Naive B cell (primary cell): ENCODE measurements around the gene DUS3L. TPM values are rescaled to one million over a fixed set of nuclear protein-coding genes. Genes with fewer than 3 reads are reported as not detected.
A peak's percentile ranks its signal among the peaks of the same experiment; 100 is the strongest.

Experiments used
- ATAC-seq, 2 donors: fragments of 150-1000 bp; cut with Tn5 transposase; 2 replicates each; pipeline ENCODE4 v1.10.0; 2021; ENCODE audit warnings: low read depth in 2 of 2, mild to moderate bottlenecking in 2 of 2, moderate library complexity in 2 of 2
- DNase-seq: peaks from one replicate; pipeline ENCODE4 v3.0.0; 2022
- H3K27ac Mint-ChIP-seq, 6 donors: one replicate each; pipeline ENCODE4 v1.8.0; 2020 to 2022; ENCODE audit warnings: mild to moderate bottlenecking in 6 of 6, mixed read lengths in 6 of 6, moderate library complexity in 5 of 6, inconsistent platforms in 2 of 6
- H3K27me3 Mint-ChIP-seq, 3 donors: one replicate each; pipeline ENCODE4 v1.8.0; 2021 to 2022; ENCODE audit warnings: mixed read lengths in 3 of 3, mild to moderate bottlenecking in 1 of 3
- H3K36me3 Mint-ChIP-seq, 2 donors: one replicate each; pipeline ENCODE4 v1.8.0; 2020 to 2022; ENCODE audit warnings: mixed read lengths in 2 of 2, inconsistent platforms in 1 of 2, mild to moderate bottlenecking in 1 of 2
- H3K4me1 Mint-ChIP-seq, 3 donors: one replicate each; pipeline ENCODE4 v1.8.0; 2020 to 2022; ENCODE audit warnings: mixed read lengths in 3 of 3, inconsistent platforms in 1 of 3, mild to moderate bottlenecking in 1 of 3, moderate library complexity in 1 of 3
- H3K4me3 Mint-ChIP-seq, 8 donors: one replicate each; pipeline ENCODE4 v1.8.0; 2020 to 2022; ENCODE audit warnings: mild to moderate bottlenecking in 8 of 8, mixed read lengths in 8 of 8, moderate library complexity in 8 of 8, inconsistent platforms in 2 of 8
- H3K9me3 Mint-ChIP-seq, 7 donors: one replicate each; pipeline ENCODE4 v1.8.0; 2020 to 2022; ENCODE audit warnings: mixed read lengths in 7 of 7, mild to moderate bottlenecking in 5 of 7, inconsistent platforms in 2 of 7, moderate library complexity in 1 of 7
- polyA plus RNA-seq, 6 donors: library from polyadenylated mRNA; unstranded; fragments of 300-500 nt; fragmentation: Illumina TruSeq; gene quantifications; one replicate each; pipeline ENCODE4 v1.2.3, GENCODE V29; 2021; ENCODE audit warnings: low read depth in 6 of 6

DUS3L gene
- polyA plus RNA-seq, 6 donors from 2014 or later: 27.1 to 45.2 (median 35.5) TPM

DNA sequence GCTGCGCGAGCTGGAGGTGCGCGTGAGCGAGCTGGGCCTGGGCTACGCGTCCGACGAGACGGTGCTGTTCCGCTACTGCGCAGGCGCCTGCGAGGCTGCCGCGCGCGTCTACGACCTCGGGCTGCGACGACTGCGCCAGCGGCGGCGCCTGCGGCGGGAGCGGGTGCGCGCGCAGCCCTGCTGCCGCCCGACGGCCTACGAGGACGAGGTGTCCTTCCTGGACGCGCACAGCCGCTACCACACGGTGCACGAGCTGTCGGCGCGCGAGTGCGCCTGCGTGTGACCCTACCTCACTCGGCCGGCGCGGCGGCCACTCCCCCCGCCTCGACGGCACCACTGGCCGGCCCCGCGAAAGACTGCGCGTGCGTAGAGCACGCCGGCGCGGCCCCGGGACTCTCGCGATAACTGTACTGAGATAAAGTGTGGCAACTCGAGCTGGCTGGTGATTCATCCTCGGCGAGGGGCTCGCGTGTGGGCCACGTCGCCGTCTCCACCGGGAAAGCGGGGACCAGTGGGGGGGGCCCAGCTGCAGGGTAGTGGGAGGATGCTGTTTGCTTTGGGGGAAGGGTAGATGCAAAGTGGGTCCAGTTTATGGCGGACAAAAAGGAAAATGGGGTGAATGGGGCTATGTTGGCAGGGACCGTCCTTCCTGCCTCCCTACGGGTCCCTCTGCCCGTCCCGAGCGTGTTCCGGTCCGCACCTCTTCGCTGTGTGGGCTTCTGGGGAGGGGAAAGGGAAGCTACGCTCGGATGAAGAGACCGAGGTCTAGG, 37.1 kb upstream of the DUS3L start:
- Mint-ChIP-seq H3K4me1 (peaks cover 14 to 23% (median 18%) of the 10 kb centered on the region in 3 donors), H3K27me3 (peaks cover 3 to 27% (median 8%) of the 10 kb centered on the region in 3 donors), H3K27ac (peak overlapping the region; percentile 66 to 96 (median 90)), H3K36me3 (no peaks in the 10 kb centered on the region), H3K9me3 (peaks cover 0 to 3% (median 0%) of the 10 kb centered on the region in 7 donors), H3K4me3 (peak overlapping the region; percentile 88 to 94 (median 92))
- DNase-seq (peak; percentile 78), ATAC-seq (peak; percentile 81 to 83)

DNA sequence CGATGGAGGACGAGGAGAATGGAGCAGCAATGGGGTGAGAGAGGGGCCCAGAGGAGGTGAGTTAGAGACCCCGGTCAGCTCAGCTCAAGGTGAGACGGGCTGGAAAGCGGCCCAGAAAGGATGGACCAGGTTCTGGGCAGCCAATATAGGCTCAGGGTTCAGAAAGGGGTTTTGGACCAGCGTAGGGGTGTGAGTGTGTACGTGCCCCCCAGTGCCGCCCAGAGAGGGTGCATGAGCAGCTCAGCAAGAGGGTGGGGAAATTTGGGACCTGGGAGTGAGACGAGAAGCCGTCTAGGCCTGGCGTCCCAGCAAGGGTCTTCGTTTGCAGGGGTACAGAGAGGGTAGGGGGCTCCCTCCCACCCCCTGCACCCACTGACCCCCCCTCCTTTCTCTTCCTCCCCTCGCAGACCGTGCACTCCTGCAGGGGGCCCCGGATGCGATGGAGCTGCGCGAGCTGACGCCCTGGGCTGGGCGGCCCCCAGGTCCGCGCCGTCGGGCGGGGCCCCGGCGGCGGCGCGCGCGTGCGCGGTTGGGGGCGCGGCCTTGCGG, 36.5 kb upstream of the DUS3L start:
- DNase-seq (no peak), ATAC-seq (no peak)
- peaks cover 3 to 27% (median 5%) of the 10 kb centered on the region in 3 donors for H3K27me3 Mint-ChIP-seq
- H3K9me3 Mint-ChIP-seq: peaks cover 0 to 3% (median 0%) of the 10 kb centered on the region in 7 donors
- peak overlapping the region in 4 of 6 donors; percentile 34 to 95 (median 83) for H3K27ac Mint-ChIP-seq
- no peaks in the 10 kb centered on the region for H3K36me3 Mint-ChIP-seq
- peaks cover 14 to 23% (median 18%) of the 10 kb centered on the region in 3 donors for H3K4me1 Mint-ChIP-seq
- peak overlapping the region; percentile 77 to 95 (median 79) for H3K4me3 Mint-ChIP-seq

DNA sequence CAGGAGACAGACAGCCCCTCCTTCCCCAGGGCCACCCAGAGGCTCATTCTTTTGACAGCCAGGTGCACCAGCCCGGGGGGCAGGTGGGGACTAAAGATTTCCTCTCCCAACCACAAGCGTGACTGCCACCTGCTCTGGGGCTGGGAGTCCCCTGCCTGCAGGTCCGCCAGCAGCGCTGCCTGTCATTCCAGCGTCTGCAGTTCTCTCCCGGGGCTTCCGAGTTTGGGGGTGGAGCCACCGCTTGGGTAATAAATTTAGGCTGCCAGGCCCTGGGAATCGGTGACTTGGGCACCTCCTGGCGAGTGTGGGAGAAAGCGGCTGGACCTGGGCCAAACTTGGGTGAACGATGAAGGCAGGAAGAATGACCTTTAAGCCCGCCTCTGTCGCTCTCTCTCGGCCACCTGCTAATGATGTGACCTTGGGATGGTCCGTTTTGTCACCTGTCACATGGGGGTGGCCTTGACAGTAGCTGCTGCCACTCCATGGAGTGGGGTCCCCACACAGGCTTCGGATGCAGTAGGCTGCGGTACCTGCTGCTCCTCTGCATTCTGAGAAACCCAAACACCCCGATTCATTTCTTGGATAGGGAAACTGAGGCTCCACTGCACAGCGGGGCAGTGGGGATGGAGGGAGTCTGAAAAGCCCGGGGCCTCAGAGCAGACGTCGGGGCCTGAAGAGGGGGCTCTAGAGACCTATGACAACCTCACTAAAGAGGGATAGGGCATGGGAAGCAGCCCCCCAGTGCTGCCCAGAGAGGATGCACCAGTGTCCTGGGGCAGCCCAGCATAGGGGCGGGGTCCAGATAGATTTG, 35.8 kb upstream of the DUS3L start:
- H3K27me3 Mint-ChIP-seq: peaks cover 0 to 22% (median 3%) of the 10 kb centered on the region in 3 donors
- no peaks in the 10 kb centered on the region for H3K36me3 Mint-ChIP-seq
- DNase-seq: peak; percentile 44
- peak overlapping the region; percentile 77 to 95 (median 79) for H3K4me3 Mint-ChIP-seq
- H3K9me3 Mint-ChIP-seq: peaks cover 0 to 3% (median 0%) of the 10 kb centered on the region in 7 donors
- peaks cover 14 to 23% (median 18%) of the 10 kb centered on the region in 3 donors for H3K4me1 Mint-ChIP-seq
- H3K27ac Mint-ChIP-seq: peak overlapping the region in 5 of 6 donors; percentile 16 to 95 (median 75)
- peak; percentile 26 to 39 for ATAC-seq

DNA sequence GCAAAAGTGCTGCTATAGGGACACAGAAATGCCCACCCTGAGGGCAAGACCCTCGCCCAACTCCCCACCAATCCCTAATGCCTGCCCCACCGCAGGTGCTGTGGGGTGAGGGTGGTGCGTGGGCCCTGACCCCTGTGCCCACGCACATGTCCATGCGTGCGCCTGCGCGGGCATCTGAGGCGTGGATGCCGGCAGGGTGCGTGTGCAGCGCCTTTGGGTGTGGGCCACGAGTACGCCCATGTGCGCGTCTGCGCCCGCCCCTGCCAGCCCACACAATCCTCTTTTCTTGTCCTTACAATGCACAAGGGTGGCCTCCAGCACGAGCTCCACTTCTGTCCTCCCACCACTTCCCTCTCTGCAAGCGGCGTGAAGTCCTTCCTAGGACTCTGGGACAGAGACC, 34.2 kb upstream of the DUS3L start:
- peaks cover 0 to 4% (median 3%) of the 10 kb centered on the region in 7 donors for H3K9me3 Mint-ChIP-seq

DNA sequence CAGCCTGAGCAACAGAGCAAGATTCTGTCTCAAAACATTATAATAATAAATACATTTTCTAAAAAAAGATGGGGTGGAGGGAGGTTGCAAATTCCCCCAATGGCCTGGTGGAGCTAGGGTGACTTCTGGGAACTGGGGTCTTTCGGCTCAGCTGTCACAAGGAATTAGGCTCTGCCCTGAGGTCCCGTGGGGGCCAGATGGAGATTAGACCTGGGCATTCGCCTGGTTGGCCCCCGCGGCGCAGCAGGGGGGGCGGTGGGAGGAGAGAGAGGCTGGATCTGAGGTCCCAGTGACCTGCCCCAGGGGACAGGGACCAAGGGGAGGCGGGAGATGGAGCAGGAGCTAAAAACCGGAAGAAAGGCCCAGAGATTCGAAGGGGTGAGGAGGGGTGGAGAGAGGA, 33.8 kb upstream of the DUS3L start:
- DNase-seq (no peak), ATAC-seq (no peak)
- no peaks in the 10 kb centered on the region for H3K36me3 Mint-ChIP-seq
- H3K9me3 Mint-ChIP-seq: peaks cover 0 to 4% (median 3%) of the 10 kb centered on the region in 7 donors
- H3K4me3 Mint-ChIP-seq: no peak overlapping the region
- peaks cover 3 to 24% (median 7%) of the 10 kb centered on the region in 3 donors for H3K27me3 Mint-ChIP-seq
- peaks cover 10 to 20% (median 14%) of the 10 kb centered on the region in 3 donors for H3K4me1 Mint-ChIP-seq
- H3K27ac Mint-ChIP-seq: peak overlapping the region in 2 of 6 donors; percentile 56 to 69

More for the DNA sequence above, 34.2 kb upstream of the DUS3L start:
- no peak overlapping the region for H3K27ac Mint-ChIP-seq
- DNase-seq: no peak
- ATAC-seq: no peak
- peaks cover 13 to 22% (median 16%) of the 10 kb centered on the region in 3 donors for H3K4me1 Mint-ChIP-seq
- H3K27me3 Mint-ChIP-seq: peaks cover 3 to 25% (median 7%) of the 10 kb centered on the region in 3 donors
- H3K4me3 Mint-ChIP-seq: no peak overlapping the region
- H3K36me3 Mint-ChIP-seq: no peaks in the 10 kb centered on the region

DNA sequence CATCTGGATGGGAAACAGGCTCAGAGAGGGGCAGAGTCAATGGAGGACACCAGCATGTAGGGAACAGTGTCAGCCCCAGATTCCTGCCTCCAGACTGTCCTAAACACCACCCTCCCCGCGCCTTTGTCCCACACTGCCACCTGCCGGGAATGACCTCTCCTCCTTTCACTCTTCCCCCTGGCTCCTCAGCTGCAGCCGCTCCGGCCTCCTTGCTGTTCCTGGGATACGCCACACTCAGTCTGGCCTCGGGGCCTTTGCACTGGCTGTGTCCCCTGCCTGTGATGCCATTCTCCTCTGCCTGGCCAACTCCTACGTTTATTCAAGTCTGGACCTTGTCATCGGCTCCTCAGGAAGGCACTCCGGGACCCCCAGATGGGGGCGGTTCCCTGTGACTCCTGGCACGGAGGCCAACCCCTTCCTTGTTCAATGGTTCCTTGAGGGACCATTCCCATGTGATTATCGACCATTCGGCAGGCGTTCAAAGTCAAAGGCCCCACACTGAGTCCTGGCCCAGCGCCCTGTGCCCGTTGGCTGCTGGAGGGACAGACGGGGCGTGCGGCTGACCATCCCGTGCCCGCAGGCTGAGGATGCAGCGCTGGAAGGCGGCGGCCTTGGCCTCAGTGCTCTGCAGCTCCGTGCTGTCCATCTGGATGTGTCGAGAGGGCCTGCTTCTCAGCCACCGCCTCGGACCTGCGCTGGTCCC, 32.8 kb upstream of the DUS3L start:
- ATAC-seq (no peak), DNase-seq (no peak)
- H3K27ac Mint-ChIP-seq: peak overlapping the region in 1 of 6 donors; percentile 76
- H3K4me3 Mint-ChIP-seq: no peak overlapping the region
- no peaks in the 10 kb centered on the region for H3K36me3 Mint-ChIP-seq
- peaks cover 3 to 26% (median 7%) of the 10 kb centered on the region in 3 donors for H3K27me3 Mint-ChIP-seq
- H3K4me1 Mint-ChIP-seq: peaks cover 8 to 18% (median 14%) of the 10 kb centered on the region in 3 donors
- peaks cover 0 to 4% (median 3%) of the 10 kb centered on the region in 7 donors for H3K9me3 Mint-ChIP-seq

DNA sequence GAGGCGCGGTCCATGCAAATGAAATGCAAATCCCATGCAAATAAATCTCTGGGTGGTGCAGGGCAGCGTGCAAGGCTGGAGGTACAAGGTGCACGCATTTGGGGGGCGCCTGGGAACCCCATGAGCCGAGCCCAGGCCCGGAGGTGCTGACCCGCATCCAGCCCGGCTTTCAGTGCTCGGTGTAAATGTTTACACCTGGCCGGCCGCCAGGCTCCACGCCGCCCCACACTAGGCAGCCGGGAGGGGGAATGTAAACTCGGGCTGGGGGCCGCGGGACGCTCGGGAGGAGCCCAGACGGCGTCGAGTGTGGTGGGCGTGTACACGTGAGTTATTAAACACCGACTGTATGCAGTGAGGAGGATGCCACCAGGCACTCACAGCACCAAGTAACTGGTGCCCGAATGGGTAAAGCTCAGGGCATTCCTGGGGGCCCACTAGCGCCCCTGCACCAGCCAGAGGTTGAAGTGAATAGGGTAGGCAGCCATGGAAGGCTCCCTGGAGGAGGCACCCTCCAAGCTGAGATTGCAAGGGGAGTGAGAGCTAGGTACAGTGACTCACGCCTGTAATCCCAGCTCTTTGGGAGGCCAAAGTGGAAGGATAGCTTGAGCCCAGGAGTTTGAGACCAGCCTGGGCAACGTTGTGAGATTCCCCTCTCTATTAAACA, 31.4 kb upstream of the DUS3L start:
- ATAC-seq: no peak
- H3K27ac Mint-ChIP-seq: no peak overlapping the region
- H3K4me3 Mint-ChIP-seq: no peak overlapping the region
- no peaks in the 10 kb centered on the region for H3K36me3 Mint-ChIP-seq
- H3K9me3 Mint-ChIP-seq: peaks cover 0 to 3% (median 2%) of the 10 kb centered on the region in 7 donors
- H3K27me3 Mint-ChIP-seq: peaks cover 7 to 24% (median 19%) of the 10 kb centered on the region in 3 donors
- peaks cover 0 to 11% (median 10%) of the 10 kb centered on the region in 3 donors for H3K4me1 Mint-ChIP-seq
- DNase-seq: no peak

DNA sequence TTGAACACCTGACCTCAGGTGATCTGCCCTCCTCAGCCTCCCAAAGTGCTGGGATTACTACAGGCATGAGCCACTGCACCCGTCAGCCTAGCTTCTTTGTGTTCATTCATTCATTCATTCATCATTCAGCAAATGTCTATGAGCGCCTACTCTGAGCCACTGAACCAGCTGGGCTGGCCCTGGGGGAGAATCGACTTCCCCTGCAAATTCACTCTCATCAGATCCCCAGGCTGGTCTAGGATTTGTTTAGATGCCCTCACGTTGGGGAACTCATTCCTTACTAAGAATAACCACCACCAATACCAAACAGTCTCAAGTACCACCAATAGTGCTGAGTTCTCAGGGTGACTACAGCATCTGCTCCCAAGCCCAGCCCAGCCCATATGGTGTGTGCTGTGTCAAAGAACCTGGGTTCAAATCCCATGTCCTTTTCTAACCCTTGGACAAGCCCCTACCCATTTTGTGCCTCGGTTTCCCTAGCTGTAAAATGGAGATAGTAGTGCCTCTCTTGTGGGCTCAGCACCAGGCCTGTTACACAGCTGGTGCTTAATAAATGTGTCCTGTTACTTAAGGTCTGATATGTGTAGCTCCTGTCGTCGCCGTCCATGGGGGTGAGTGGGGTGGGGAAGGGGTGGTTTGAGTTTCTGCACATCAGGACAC, 30.7 kb upstream of the DUS3L start:
- ATAC-seq (no peak), DNase-seq (no peak)
- peaks cover 3 to 26% (median 23%) of the 10 kb centered on the region in 3 donors for H3K27me3 Mint-ChIP-seq
- no peaks in the 10 kb centered on the region for H3K36me3 Mint-ChIP-seq
- no peak overlapping the region for H3K27ac Mint-ChIP-seq
- H3K4me1 Mint-ChIP-seq: peaks cover 0 to 8% (median 3%) of the 10 kb centered on the region in 3 donors
- H3K4me3 Mint-ChIP-seq: no peak overlapping the region
- peaks cover 0 to 3% (median 2%) of the 10 kb centered on the region in 7 donors for H3K9me3 Mint-ChIP-seq

DNA sequence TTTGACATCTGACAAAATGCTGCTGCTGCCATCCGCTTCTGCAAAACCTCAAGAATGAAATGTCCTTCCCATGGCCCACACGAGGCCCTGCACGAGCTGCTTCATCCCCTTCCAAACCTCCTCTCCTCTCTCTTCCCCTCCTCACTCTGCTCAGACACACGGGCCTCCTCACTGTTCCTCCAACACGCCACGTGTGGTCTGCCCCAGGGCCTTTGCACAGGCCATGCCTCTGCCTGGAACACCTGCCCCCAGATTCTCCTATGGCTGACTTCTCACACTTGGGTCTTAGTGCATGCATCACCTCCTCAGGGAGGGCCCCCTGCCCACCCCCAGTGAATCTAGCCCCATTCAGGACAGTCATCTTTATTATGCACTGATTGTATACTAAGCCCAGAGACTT, 29.8 kb upstream of the DUS3L start:
- DNase-seq (no peak), ATAC-seq (no peak)
- H3K4me1 Mint-ChIP-seq: peaks cover 0 to 6% (median 0%) of the 10 kb centered on the region in 3 donors
- no peaks in the 10 kb centered on the region for H3K36me3 Mint-ChIP-seq
- no peak overlapping the region for H3K4me3 Mint-ChIP-seq
- H3K27ac Mint-ChIP-seq: peak overlapping the region in 2 of 6 donors; percentile 84
- peaks cover 0 to 3% (median 2%) of the 10 kb centered on the region in 7 donors for H3K9me3 Mint-ChIP-seq
- peaks cover 3 to 31% (median 30%) of the 10 kb centered on the region in 3 donors for H3K27me3 Mint-ChIP-seq

DNA sequence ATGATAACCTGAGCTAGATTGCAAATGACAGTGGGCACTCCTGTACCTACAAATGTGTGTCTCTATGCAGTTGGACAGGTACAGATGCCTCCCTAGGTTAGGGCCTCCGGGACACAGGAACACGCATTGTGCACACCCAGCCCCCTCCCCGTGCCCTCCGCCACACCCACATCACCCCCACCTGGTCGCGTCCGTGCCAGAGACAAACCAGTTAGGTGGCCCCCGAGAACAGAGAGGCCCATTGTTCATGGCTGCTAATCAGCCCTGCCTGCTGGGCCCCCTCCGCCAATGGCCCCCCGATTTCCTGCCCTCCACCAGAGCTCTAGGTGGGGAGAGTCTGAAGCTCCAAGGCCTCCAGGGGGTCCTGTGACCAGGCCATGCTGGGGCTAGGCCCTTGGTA, 27.6 kb upstream of the DUS3L start:
- peaks cover 3 to 38% (median 31%) of the 10 kb centered on the region in 3 donors for H3K27me3 Mint-ChIP-seq
- DNase-seq (no peak), ATAC-seq (no peak)
- peaks cover 0 to 4% (median 2%) of the 10 kb centered on the region in 7 donors for H3K9me3 Mint-ChIP-seq
- no peaks in the 10 kb centered on the region for H3K36me3 Mint-ChIP-seq
- H3K27ac Mint-ChIP-seq: no peak overlapping the region
- H3K4me1 Mint-ChIP-seq: peaks cover 0 to 6% (median 0%) of the 10 kb centered on the region in 3 donors
- H3K4me3 Mint-ChIP-seq: no peak overlapping the region

DNA sequence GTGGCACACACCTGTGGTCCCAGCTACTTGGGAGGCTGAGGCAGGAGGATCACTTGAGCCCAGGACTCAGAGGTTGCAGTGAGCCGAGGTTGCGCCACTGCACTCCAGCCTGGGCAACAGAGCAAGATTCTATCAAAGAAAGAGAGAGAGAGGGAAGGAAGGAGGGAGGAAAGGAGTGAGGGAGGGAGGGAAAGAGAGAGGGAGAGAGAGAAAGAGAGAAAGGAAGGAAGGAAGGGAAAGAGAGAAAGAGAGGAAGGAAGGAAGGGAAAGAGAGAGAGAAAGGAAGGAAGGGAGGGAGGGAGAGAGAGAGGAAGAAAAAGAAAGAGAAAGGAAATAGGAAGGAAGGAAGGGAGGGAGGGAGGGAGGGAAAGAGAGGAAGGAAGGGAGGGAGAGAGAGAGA, 26.3 kb upstream of the DUS3L start:
- H3K36me3 Mint-ChIP-seq: no peaks in the 10 kb centered on the region
- H3K27me3 Mint-ChIP-seq: peaks cover 3 to 38% (median 31%) of the 10 kb centered on the region in 3 donors
- DNase-seq: no peak
- H3K4me3 Mint-ChIP-seq: no peak overlapping the region
- ATAC-seq: no peak
- peak overlapping the region in 1 of 6 donors; percentile 33 for H3K27ac Mint-ChIP-seq
- peaks cover 0 to 6% (median 0%) of the 10 kb centered on the region in 3 donors for H3K4me1 Mint-ChIP-seq
- peaks cover 0 to 4% (median 2%) of the 10 kb centered on the region in 7 donors for H3K9me3 Mint-ChIP-seq

DNA sequence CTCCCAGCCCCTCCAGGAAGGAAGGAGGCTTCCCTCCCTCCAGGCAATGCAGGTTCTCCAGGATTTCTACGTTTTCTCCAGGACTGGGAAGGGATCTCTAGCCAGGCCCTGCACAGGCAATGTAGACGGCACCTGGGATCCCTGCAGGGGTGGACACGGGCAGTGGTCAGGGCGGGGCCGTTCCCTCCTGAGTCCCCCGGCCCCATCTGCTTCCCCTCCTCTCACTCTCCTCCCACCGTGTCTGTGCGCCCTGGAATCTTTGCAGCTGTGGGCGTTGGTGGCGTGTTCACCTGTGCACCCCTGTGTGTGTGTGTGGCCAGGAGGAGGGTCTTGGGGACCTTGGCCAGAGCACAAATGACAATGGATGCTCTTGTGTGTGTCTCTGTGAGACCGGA, 23.9 kb upstream of the DUS3L start:
- peaks cover 0 to 6% (median 0%) of the 10 kb centered on the region in 3 donors for H3K4me1 Mint-ChIP-seq
- H3K4me3 Mint-ChIP-seq: no peak overlapping the region
- peaks cover 0 to 2% (median 0%) of the 10 kb centered on the region in 7 donors for H3K9me3 Mint-ChIP-seq
- no peaks in the 10 kb centered on the region for H3K36me3 Mint-ChIP-seq
- ATAC-seq: no peak
- H3K27ac Mint-ChIP-seq: no peak overlapping the region
- peaks cover 3 to 31% (median 24%) of the 10 kb centered on the region in 3 donors for H3K27me3 Mint-ChIP-seq
- no peak for DNase-seq
